HepG2 (cell line): ENCODE results near the gene PDE1C. TPM values are rescaled to one million over a fixed set of nuclear protein-coding genes. Genes with fewer than 3 reads are reported as not detected.

ENCODE experiments used
- ATAC-seq: fragments of 200-7000 bp; cut with Tn5 transposase; 3 replicates; pipeline ENCODE4 v1.9.1; 2020; ENCODE audit warnings: mild to moderate bottlenecking, moderate library complexity
- BruUV-seq: library from RNA; stranded (reverse); fragments of 400-500 nt; replicated peaks from 2 replicates; lab custom pipeline; 2021; lab: Mats Ljungman, UMichigan
- CTCF ChIA-PET: fragments of 300-600 bp; formaldehyde crosslinking; extraction: SDS; loops from one replicate; lab custom pipeline; 2021; ENCODE audit warnings: low total read pairs, inconsistent platforms, low intra/inter-chr PET ratio; lab: Yijun Ruan, JAX
- POLR2A ChIA-PET: fragments of 350-600 bp; sonication (Branson Sonifier 250); formaldehyde crosslinking; loops from one replicate; lab custom pipeline; 2020; ENCODE audit warnings: antibody characterized with exemption, inconsistent platforms; lab: Yijun Ruan, JAX
- DNase-seq: peaks from one replicate; pipeline ENCODE4 v3.0.0-alpha.2; 2015; ENCODE audit warnings: low spot score
- FAIRE-seq: peaks from 3 replicates; lab custom pipeline; 2011; peaks lifted over from hg19 to GRCh38; lab: Jason Lieb, UNC
- H2AFZ ChIP-seq: one replicate; pipeline ENCODE4 v1.6.1; 2011; ENCODE audit warnings: low read length, inconsistent platforms
- H3K27ac ChIP-seq: fragments of 300-600 bp; 3 replicates; pipeline ENCODE4 v1.8.0; 2011; ENCODE audit warnings: mixed run types, mild to moderate bottlenecking, mixed read lengths, low read length, inconsistent platforms; ENCODE audit not compliant: insufficient read depth; ENCODE audit errors: extremely low read length
- H3K27me3 ChIP-seq, 2 experiments: fragments of 200-600 bp in 1 of 2; 2 replicates in 1 of 2; 3 replicates in 1 of 2; pipeline versions ENCODE4 v1.6.0 to v1.8.0; 2011; ENCODE audit warnings: low read length in 2 of 2, mild to moderate bottlenecking in 2 of 2, moderate library complexity in 2 of 2, inconsistent platforms in 1 of 2; ENCODE audit not compliant: insufficient read depth in 2 of 2, control insufficient read depth in 1 of 2
- H3K36me3 ChIP-seq, 2 experiments: fragments of 200-600 bp in 1 of 2; replicated peaks in 1 of 2; 2 replicates in 1 of 2; 3 replicates in 1 of 2; pipeline versions ENCODE4 v1.5.1 to v1.8.0; 2011; ENCODE audit warnings: low read length in 2 of 2, inconsistent platforms in 1 of 2; ENCODE audit not compliant: insufficient read depth in 2 of 2, control insufficient read depth in 1 of 2
- H3K4me1 ChIP-seq: 2 replicates; pipeline ENCODE4 v1.5.1; 2012; ENCODE audit warnings: low read length, inconsistent platforms; ENCODE audit not compliant: insufficient read depth
- H3K4me2 ChIP-seq: 2 replicates; pipeline ENCODE4 v1.6.0; 2011; ENCODE audit warnings: low read depth, low read length, inconsistent platforms
- H3K4me3 ChIP-seq, 3 experiments: fragments of 200-600 bp in 1 of 3; sonication (generic), shearing (Covaris generic) in 1 of 3; replicated peaks in 1 of 3; 2 replicates each; pipeline ENCODE4 v1.5.1; 2011 to 2016; ENCODE audit warnings: low read length in 3 of 3, inconsistent platforms in 2 of 3, low read depth in 2 of 3, mild to moderate bottlenecking in 2 of 3, control low read depth in 1 of 3, mixed read lengths in 1 of 3; ENCODE audit not compliant: insufficient read depth in 1 of 3
- H3K79me2 ChIP-seq: one replicate; pipeline ENCODE4 v1.6.1; 2011; ENCODE audit warnings: low read length, inconsistent platforms; ENCODE audit not compliant: insufficient read depth
- H3K9ac ChIP-seq: 2 replicates; pipeline ENCODE4 v1.6.0; 2011; ENCODE audit warnings: mild to moderate bottlenecking, low read depth, low read length, inconsistent platforms; ENCODE audit not compliant: insufficient read depth
- H3K9me3 ChIP-seq: 2 replicates; pipeline ENCODE4 v1.5.1; 2012; ENCODE audit warnings: mild to moderate bottlenecking, low read length
- H4K20me1 ChIP-seq: 2 replicates; pipeline ENCODE4 v1.6.0; 2011; ENCODE audit warnings: inconsistent platforms, mild to moderate bottlenecking, low read length, moderate library complexity; ENCODE audit not compliant: insufficient read depth
- CTCF ChIP-seq: sonication (generic); formaldehyde crosslinking; IDR thresholded peaks from 2 replicates; pipeline ENCODE4 v1.5.0; 2020; ENCODE audit warnings: mild to moderate bottlenecking, missing genetic modification reagents, moderate library complexity
- HINFP ChIP-seq: sonication (generic); formaldehyde crosslinking; IDR thresholded peaks from 2 replicates; pipeline ENCODE4 v1.4.0; 2020; ENCODE audit warnings: low read depth, mild to moderate bottlenecking, missing genetic modification reagents
- SMC3 ChIP-seq: IDR thresholded peaks from 2 replicates; pipeline ENCODE4 v1.6.1; 2011; ENCODE audit warnings: low read length, improper control_type of control experiment
- STAG1 ChIP-seq: sonication (generic); formaldehyde crosslinking; IDR thresholded peaks from 2 replicates; pipeline ENCODE4 v1.4.0; 2020; ENCODE audit warnings: missing genetic modification reagents
- ZNF660 ChIP-seq: sonication (generic); formaldehyde crosslinking; IDR thresholded peaks from 2 replicates; pipeline ENCODE4 v1.5.1; 2020; ENCODE audit warnings: mild to moderate bottlenecking, low read depth, missing genetic modification reagents, borderline replicate concordance
- WGBS: methylation state at CpG from one replicate; pipeline ENCODE4 v1.1.6; 2017; ENCODE audit warnings: low lambda C conversion rate; 5-methylcytosine and 5-hydroxymethylcytosine counted together
- in situ Hi-C: cut with HindIII; loops from 2 replicates; pipeline ENCODE4 v1.10.0; 2017; ENCODE audit warnings: low pct_unique_long_range_greater_than_20kb; ENCODE audit not compliant: extremely low pct_ligation_motif_present
- intact Hi-C: fragments of 100-400 bp; cut with micrococcal nuclease; formaldehyde crosslinking; loops from one replicate; pipeline ENCODE4 v1.10.0; 2022; ENCODE audit not compliant: unreplicated experiment
- polyA plus RNA-seq, 8 experiments: library from polyadenylated mRNA; depleted of rRNA in 3 of 8; stranded (reverse) in 7 of 8; unstranded in 1 of 8; fragments of >200 nt; fragmentation: Illumina TruSeq in 4 of 8; extraction: Trizol in 4 of 8; gene quantifications; 2 replicates each; pipeline versions ENCODE4 v1.2.1 to v1.2.3, GENCODE V29; 2011 to 2016; ENCODE audit warnings: low read depth in 4 of 8, missing spikeins in 1 of 8, mixed read lengths in 1 of 8; ENCODE audit not compliant: insufficient read depth in 1 of 8
- total RNA-seq, 5 experiments: library from RNA; depleted of rRNA; stranded (reverse); fragments of >200 nt; fragmentation: Illumina TruSeq; extraction: Trizol; gene quantifications; 2 replicates each; pipeline ENCODE4 v1.2.3, GENCODE V29; 2016; ENCODE audit warnings: low read depth in 1 of 5

Gene PDE1C
- total and polyA plus RNA-seq, 2 of the 13 experiments (the other 11 are each of a cell fraction or from before 2014, with no cell fraction given): not detected

- no peak overlapping the region for H3K4me3 ChIP-seq
- in situ Hi-C loops (no loop called here), intact Hi-C loops (loop anchor here (1.0 kb wide), 2 partner anchors 248 to 390 kb away; no protein-coding TSS in a partner anchor)
- no peaks in the 10 kb centered on the region for H3K27me3 ChIP-seq
- DNase-seq (peak; percentile 13), ATAC-seq (peak; percentile 49; the same call in 1 of the 3 replicates), FAIRE-seq (no peak)
- no peak overlapping the region for H3K4me2 ChIP-seq
- POLR2A ChIA-PET: no interaction called here
- no peaks in the 10 kb centered on the region for H3K79me2 ChIP-seq
- no peak overlapping the region for H3K27ac ChIP-seq
- H2AFZ ChIP-seq: no peak overlapping the region
- 3% methylated on average over 3 of the region's 3 CpGs for WGBS
- H4K20me1 ChIP-seq: no peaks in the 10 kb centered on the region; the same call in 1 of the 2 replicates
- H3K9me3 ChIP-seq: no peaks in the 10 kb centered on the region
- no TSS peak for BruUV-seq
- no peaks in the 10 kb centered on the region for H3K4me1 ChIP-seq
- TF ChIP-seq ZNF660 (CRISPR knock-in tag) (no peak), STAG1 (CRISPR knock-in tag) (peak; percentile 60), CTCF (CRISPR knock-in tag) (peak; percentile 41), HINFP (no peak), SMC3 (peak; percentile 27; the same call in 1 of the 2 replicates)
- TF ChIP-seq, all 625 proteins: peak for 3
- no peaks in the 10 kb centered on the region for H3K36me3 ChIP-seq
- no peak overlapping the region for H3K9ac ChIP-seq
- CTCF ChIA-PET: interaction anchor here (1.4 kb wide), 1 partner anchor 248 kb away, joined by 6 read pairs; no protein-coding TSS in a partner anchor
Measured at GRCh38 chr7:31814187-31814586, 256.0 kb downstream of the PDE1C start.
